Subcutaneous abdominal adipose tissue (tissue), 5 donors: Measurements from ENCODE around the gene SURF1.
A peak's percentile ranks its signal among the peaks of the same experiment; 100 is the strongest.
"Not testable (repeated sequence)": the region's sequence is repeated elsewhere in the genome, so short reads cannot be mapped to it uniquely, and the experiment has no call there.

ENCODE experiments used
- H3K27ac ChIP-seq: one replicate; pipeline ENCODE4 v1.7.0; 2013; ENCODE audit warnings: low read depth, mild to moderate bottlenecking, inconsistent platforms, low read length, moderate library complexity
- H3K27me3 ChIP-seq, 5 donors: one replicate each; pipeline ENCODE4 v1.7.0; 2013; ENCODE audit warnings: low read length in 5 of 5, inconsistent platforms in 1 of 5; ENCODE audit not compliant: control insufficient read depth in 5 of 5, insufficient read depth in 4 of 5
- H3K36me3 ChIP-seq, 5 donors: one replicate each; pipeline ENCODE4 v1.7.0; 2013; ENCODE audit warnings: low read length in 5 of 5; ENCODE audit not compliant: control insufficient read depth in 5 of 5, insufficient read depth in 5 of 5
- H3K4me1 ChIP-seq, 5 donors: one replicate each; pipeline ENCODE4 v1.7.0; 2013; ENCODE audit warnings: low read length in 5 of 5, mild to moderate bottlenecking in 3 of 5, moderate library complexity in 1 of 5; ENCODE audit not compliant: control insufficient read depth in 5 of 5, insufficient read depth in 5 of 5
- H3K4me3 ChIP-seq, 5 donors: one replicate each; pipeline ENCODE4 v1.7.0; 2013; ENCODE audit warnings: low read length in 5 of 5, low read depth in 1 of 5
- H3K9ac ChIP-seq, 5 donors: one replicate each; pipeline ENCODE4 v1.7.0; 2013; ENCODE audit warnings: low read length in 5 of 5, mild to moderate bottlenecking in 4 of 5, moderate library complexity in 3 of 5
- H3K9me3 ChIP-seq, 5 donors: one replicate each; pipeline ENCODE4 v1.7.0; 2013; ENCODE audit warnings: low read length in 5 of 5; ENCODE audit not compliant: control insufficient read depth in 5 of 5
- donor health status: healthy.
- donor health status: healthy.
- donor health status: healthy.
- donor health status: healthy.
- donor health status: healthy.

The SURF1 gene

DNA sequence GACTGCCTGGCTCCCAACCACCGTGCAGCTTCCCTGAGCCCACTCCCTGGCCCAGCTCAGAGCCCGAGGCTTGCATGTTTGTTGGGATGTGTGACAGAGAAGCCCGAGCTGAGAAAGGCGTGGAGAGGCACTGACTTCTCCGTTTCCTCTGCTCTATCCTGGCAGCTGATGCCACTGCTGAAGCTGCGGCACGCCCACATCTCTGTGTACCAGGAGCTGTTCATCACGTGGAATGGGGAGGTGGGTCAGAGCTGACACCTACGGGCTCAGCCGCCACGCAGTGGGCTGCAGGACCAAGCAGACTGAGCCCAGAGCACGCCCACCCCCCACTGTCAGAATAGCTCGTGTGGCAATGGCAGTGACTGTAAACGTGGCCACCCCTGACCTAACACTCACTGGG, 29.2 kb upstream of the SURF1 start:
- Histone ChIP-seq H3K36me3 (no peaks in the 10 kb centered on the region), H3K27ac (no peak overlapping the region), H3K9ac (no peak overlapping the region), H3K4me3 (no peak overlapping the region), H3K27me3 (peaks cover 0 to 4% (median under 1%) of the 10 kb centered on the region in 5 donors), H3K9me3 (no peaks in the 10 kb centered on the region), H3K4me1 (no peaks in the 10 kb centered on the region)

DNA sequence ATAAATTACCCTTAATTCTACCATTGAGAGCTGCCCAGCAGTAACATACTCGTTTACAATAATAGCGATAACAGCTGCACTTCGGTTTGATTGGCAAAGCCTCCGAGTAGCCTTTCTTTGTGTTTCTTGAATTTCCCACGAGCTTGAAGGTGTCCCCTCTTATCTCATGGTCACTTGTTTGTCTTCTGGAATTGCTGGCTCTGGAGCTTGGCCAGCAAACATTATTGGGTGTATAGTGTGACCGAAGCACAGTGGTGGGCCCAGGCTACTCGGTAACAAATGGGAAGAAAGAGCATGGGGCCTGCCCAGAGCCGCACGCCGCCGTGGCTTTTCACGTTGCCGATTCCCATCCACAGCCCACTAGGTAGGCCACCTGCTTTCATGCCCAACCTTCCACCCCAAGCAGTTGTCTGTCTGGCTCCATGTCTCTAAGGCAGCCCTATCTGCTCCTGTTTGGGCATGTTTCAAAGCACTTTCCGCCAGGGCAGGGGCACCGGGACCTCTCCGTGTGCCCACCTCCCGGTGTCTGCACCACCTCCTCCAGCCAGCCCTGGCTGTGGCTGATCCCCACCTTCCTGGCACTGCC, 28.5 kb upstream of the SURF1 start:
- Histone ChIP-seq H3K9ac (no peak overlapping the region), H3K27me3 (peaks cover 0 to 2% (median 0%) of the 10 kb centered on the region in 5 donors), H3K9me3 (no peaks in the 10 kb centered on the region), H3K4me3 (no peak overlapping the region), H3K27ac (no peak overlapping the region), H3K4me1 (no peaks in the 10 kb centered on the region), H3K36me3 (no peaks in the 10 kb centered on the region)

- H3K36me3 ChIP-seq = no peaks in the 10 kb centered on the region
- no peak overlapping the region for H3K27ac ChIP-seq
- no peak overlapping the region for H3K4me3 ChIP-seq
- H3K9me3 ChIP-seq = peaks cover 0 to under 1% (median 0%) of the 10 kb centered on the region in 5 donors
- H3K4me1 ChIP-seq = peaks cover 0 to under 1% (median 0%) of the 10 kb centered on the region in 5 donors
- H3K9ac ChIP-seq = no peak overlapping the region
- H3K27me3 ChIP-seq = no peaks in the 10 kb centered on the region
These were observed 27.2 kb upstream of the SURF1 start for GRCh38 chr9:133383438-133383837.

- peaks cover 0 to 7% (median 2%) of the 10 kb centered on the region in 5 donors for H3K4me1 ChIP-seq
- H3K9ac ChIP-seq = no peak overlapping the region
- no peaks in the 10 kb centered on the region for H3K27me3 ChIP-seq
- H3K9me3 ChIP-seq = peaks cover 0 to 8% (median 2%) of the 10 kb centered on the region in 5 donors
- no peaks in the 10 kb centered on the region for H3K36me3 ChIP-seq
- H3K27ac ChIP-seq = no peak overlapping the region
- no peak overlapping the region for H3K4me3 ChIP-seq
These were observed 26.3 kb upstream of the SURF1 start for GRCh38 chr9:133382507-133383141.

GRCh38 chr9:133380734-133381133, 24.4 kb upstream of the SURF1 start:
- H3K4me1 ChIP-seq = peaks cover 2 to 15% (median 8%) of the 10 kb centered on the region in 5 donors
- no peaks in the 10 kb centered on the region for H3K27me3 ChIP-seq
- peaks cover 0 to 8% (median 2%) of the 10 kb centered on the region in 5 donors for H3K9me3 ChIP-seq
- H3K36me3 ChIP-seq = no peaks in the 10 kb centered on the region
- H3K9ac ChIP-seq = no peak overlapping the region
- H3K4me3 ChIP-seq = no peak overlapping the region
- H3K27ac ChIP-seq = no peak overlapping the region

- Histone ChIP-seq H3K9me3 (peaks cover 0 to 8% (median 2%) of the 10 kb centered on the region in 5 donors), H3K4me1 (peaks cover 2 to 23% (median 15%) of the 10 kb centered on the region in 5 donors), H3K9ac (no peak overlapping the region), H3K27me3 (no peaks in the 10 kb centered on the region), H3K36me3 (no peaks in the 10 kb centered on the region), H3K27ac (no peak overlapping the region), H3K4me3 (no peak overlapping the region)
These were observed 23.1 kb upstream of the SURF1 start for GRCh38 chr9:133379153-133380086.

- Histone ChIP-seq H3K4me3 (no peak overlapping the region), H3K9ac (no peak overlapping the region), H3K9me3 (peaks cover 0 to 8% (median 2%) of the 10 kb centered on the region in 5 donors), H3K27me3 (no peaks in the 10 kb centered on the region), H3K4me1 (peaks cover 2 to 32% (median 22%) of the 10 kb centered on the region in 5 donors), H3K27ac (no peak overlapping the region), H3K36me3 (no peaks in the 10 kb centered on the region)
These were observed 22.2 kb upstream of the SURF1 start for GRCh38 chr9:133378408-133378962.

- Histone ChIP-seq H3K4me3 (no peak overlapping the region), H3K9me3 (peaks cover 0 to 8% (median 2%) of the 10 kb centered on the region in 5 donors), H3K9ac (no peak overlapping the region), H3K27me3 (no peaks in the 10 kb centered on the region), H3K27ac (no peak overlapping the region), H3K4me1 (peaks cover 2 to 39% (median 29%) of the 10 kb centered on the region in 5 donors), H3K36me3 (peaks cover 0 to 4% (median 3%) of the 10 kb centered on the region in 5 donors)
These were observed 21.5 kb upstream of the SURF1 start for GRCh38 chr9:133377721-133378216.

DNA sequence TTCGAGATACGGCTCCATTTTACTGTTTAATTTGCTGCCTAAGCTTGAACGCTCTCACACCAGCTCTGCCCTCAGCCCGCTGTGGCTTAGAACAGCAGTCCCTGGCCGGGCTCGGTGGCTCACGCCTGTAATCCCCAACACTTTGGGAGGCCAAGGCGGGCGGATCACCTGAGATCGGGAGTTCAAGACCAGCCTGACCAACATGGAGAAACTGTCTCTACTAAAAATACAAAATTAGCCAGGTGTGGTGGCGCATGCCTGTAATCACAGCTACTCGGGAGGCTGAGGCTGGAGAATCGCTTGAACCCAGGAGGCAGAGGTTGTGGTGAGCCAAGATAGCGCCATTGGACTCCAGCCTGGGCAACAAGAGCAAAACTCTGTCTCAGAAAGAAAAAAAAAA, 21.0 kb upstream of the SURF1 start:
- peak overlapping the region; percentile 54 for H3K27ac ChIP-seq
- not testable (repeated sequence) for H3K4me3 ChIP-seq, H3K27me3 ChIP-seq, H3K9me3 ChIP-seq, H3K9ac ChIP-seq, H3K36me3 ChIP-seq
- peaks cover 3 to 43% (median 34%) of the 10 kb centered on the region in 5 donors for H3K4me1 ChIP-seq
